Epidermal melanocyte (primary cell): Measurements from ENCODE around the gene SMPD4.
A peak's percentile ranks its signal among the peaks of the same experiment; 100 is the strongest.
"Not testable (repeated sequence)": the region's sequence is repeated elsewhere in the genome, so short reads cannot be mapped to it uniquely, and the experiment has no call there.

Source experiments
- DNase-seq: peaks from one replicate; pipeline ENCODE4 v3.0.0; 2011; ENCODE audit warnings: low spot score; ENCODE audit not compliant: insufficient read length

The SMPD4 gene

GRCh38 chr2:130157825-130158514, 23.4 kb downstream of the SMPD4 start:
- not testable (repeated sequence) for DNase-seq

GRCh38 chr2:130157354-130157753, 24.0 kb downstream of the SMPD4 start:
- peak; percentile 33 for DNase-seq

DNA sequence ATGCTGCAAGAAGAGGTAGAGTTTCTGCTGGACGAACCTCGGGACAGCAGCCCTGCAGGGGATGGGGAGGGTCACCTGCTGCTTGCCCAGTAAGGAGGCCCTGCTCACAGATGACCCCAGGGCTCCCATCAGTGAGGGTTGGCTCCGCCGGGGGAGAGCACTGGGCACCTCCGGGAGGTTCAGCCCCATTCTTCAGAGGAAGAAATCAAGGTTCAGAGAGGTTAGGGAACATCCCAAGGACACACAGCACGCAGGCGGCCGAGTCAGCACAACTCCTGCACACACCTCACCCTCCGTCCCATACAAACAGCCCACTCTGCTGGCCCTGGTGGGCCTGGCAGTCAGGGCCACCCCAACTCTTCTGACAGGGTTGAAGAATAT, 24.8 kb downstream of the SMPD4 start:
- DNase-seq: no peak

DNA sequence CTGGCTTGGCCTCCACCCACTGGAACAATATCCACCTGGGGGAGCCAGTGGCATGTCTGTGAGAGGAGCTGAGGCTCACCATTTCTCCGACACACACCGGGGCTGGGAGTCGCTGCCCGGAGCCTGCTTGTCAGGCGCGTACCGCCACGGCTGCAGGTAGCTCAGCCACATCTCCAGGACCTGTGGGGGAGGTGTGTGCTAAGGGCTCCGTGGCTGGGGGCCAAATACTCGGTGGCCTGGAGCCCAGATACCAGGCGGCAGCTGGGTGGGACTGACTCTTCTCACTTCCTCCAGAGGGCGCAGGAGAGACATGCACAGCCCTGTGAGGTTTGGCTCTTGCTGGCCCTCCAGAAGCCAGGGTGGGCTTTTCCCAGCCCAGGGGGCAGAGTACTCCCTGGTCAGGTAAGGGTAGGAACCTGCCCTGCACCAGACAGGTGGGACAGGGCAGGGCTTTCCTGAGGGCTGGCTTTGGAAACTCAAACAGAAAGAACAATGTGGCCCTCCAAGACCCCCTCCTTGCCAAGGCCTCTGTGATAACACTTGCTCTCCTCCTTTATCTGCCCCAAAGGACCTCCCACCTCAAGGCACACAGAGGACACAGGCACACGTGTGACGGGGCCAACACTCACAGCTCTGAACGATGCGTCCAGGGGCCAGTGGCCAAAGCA, 25.3 kb downstream of the SMPD4 start:
- not testable (repeated sequence) for DNase-seq

GRCh38 chr2:130154773-130155765, 26.3 kb downstream of the SMPD4 start:
- DNase-seq: no peak

GRCh38 chr2:130154423-130154770, 27.0 kb downstream of the SMPD4 start:
- not testable (repeated sequence) for DNase-seq

- not testable (repeated sequence) for DNase-seq
Observed at GRCh38 chr2:130153721-130154422, 27.5 kb downstream of the SMPD4 start.

DNA sequence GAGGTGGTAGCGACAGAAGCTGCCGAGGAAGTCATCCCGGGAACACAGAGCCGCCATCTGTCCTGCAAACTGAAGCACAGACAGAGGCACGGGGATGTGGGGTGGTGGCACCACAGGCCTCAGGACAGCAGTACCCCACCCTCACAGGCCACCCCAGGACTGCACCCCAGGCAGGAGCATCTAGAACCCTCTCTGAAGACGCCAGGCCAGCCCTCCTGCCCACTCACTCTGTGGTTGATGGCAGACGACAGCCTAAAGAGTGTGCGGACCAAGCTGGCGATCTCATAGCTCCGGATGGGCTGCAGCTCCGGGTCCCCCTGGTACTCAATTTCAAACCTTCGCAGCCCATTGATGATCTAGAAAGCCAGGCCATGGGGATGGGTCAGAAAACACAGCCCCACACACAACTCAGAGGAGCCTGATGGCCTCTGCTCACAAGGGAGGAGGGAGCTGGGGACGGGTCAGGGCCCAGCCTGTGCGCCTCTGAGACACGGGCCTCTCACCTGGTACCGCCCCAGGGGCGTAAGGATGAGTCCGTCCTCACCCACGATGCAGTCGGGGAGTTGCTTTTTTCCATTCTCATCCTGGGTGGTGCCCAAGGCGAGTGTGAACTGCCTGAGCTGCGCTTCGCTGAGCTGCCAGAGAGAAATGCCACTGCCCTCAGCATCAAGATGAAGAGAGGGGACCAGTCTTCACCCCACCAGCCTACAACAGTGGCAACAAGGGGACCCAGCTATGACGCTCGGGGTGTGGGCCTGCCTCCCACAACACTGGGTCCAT, 28.4 kb downstream of the SMPD4 start:
- DNase-seq: no peak

DNA sequence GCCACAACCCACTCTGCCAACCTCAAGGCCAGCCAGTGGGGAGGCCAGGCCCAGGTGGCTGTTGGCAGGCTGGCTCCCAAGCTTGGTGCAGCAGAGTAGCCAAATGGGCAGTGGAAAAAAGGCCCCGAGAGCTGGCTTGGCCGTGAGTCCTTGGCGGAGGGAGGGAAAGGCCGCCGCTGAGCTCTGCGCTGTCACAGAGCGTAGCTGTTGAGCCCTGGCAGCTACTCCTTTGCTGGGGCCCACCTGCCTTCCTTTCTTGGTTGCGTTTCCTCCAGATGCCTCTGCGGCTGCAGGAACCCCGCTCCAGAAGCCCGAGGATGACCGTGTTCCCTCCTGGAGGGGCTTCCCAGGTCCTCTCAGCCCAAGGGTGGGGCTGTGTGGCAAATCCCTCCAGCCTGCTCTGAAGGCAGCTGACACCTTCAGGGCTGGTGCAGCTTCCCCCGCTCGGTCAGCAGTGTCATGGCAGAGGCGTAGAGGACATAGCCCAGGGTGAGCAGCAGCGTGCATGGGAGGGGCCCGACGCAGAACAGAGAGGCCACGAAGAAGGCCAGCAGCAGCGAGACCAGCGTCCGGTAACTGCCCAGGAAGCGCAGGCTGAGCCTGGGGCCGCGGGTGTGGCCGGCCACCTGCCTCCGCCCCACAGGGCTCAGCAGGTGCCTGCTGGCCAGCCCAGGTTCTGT, 29.1 kb downstream of the SMPD4 start:
- DNase-seq: not testable (repeated sequence)

DNA sequence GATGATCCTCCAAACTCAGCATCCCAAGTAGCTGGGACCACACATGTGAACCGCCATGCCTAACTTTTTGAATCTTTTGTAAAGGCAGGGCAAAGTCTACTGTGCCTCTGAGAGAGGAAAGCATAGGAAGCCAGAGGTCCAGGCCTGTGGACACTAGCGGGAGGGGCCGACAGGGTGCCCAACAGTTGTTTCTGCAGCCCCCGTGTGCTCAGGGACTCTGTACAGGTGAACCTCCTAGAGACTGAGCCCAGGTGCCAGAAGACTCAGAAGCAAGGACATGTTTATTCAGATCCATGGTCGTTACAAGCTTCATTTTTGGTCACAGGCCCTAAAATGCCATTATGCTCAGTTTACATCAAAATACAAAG, 30.3 kb downstream of the SMPD4 start:
- not testable (repeated sequence) for DNase-seq

DNA sequence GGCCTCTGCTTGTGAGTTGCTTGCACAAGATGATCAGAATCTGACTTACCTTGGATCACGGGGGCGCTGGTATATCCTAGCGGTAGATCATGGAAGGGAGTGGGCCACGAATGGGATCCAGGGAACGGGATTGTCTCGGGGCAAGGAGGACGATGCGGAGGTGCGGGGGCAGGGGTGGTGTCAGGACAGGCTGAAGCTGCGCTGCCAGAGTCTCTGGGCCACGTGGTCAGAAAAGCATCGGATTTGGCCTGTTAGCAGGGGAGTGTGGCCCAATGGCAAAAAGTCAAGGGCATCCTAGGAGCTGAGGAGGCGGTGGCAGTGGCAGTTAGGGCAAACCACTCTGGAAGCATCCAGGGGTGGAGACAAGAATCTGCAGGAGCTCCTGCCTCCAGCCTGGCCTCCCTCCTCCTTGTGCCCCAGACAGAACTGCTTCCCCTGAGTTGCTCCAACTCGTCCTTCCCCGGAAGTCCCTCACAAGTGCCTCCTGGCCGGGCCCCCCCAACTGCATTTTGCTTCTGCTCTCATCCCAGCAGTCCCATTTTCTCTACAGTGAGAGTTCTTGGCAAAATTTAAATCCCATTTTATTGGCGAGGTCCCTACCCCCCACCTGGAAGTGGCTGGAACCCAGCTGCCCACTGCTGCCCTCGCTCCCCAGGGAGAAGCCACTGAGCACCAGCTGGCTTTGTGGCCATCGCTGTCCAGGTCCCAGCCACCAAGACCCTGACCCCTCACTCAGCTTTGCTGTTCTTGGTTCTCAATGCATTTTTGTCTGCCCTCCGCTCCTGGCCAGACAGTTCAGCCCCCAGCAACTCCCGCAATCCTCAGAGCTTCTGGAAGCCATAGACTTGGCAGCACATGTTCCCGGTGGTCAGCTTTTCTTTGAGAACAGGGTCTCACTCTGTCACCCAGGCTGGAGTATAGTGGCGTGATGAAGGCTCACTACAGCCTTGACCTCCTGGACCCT, 30.9 kb downstream of the SMPD4 start:
- DNase-seq: no peak

- not testable (repeated sequence) for DNase-seq
Observed at GRCh38 chr2:130148515-130148914, 32.9 kb downstream of the SMPD4 start.

GRCh38 chr2:130145006-130145414, 36.4 kb downstream of the SMPD4 start, which contains the start of gene CCDC74B:
Gene CCDC74B, minus strand, starts transcription at chr2:130145112. Its CDS starts 116 bp downstream, at chr2:130144996.
- not testable (repeated sequence) for DNase-seq

DNA sequence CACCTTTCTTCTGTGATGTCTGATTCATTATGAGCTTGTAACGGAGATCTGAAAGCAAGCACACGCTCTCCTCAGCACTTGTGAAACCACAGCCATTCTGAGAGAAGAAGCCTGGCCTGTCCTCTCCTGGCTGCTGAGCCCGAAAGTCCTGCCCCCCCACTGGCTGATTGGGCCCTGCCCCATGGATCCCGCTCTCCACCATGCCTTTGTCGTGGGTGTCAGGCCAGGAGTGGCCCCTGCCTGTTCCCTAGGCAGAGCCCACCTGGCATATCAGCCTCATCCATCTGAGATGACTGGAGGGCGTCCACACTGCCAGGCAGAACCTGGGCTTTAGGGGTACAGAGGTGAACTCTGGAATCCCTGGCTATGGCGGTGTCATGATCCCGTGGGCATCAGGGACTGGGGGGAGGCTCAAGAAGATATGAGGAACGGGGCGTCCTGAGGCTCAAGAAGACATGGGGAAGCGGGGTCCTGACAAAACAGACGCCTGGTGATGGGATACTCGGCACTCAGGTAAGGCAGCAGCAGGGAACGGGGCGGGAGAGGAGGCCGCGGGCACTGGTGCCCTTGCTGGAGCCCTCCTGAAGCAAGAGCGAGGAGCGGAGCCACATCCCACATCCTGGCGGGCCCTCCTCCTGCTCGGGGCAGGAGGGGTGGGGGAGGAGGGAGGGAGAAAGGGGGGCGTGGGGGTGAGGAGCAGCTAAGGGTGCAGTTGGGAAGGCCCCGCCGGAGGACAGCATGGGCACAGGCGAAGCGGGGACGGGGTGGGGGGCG, 37.9 kb downstream of the SMPD4 start:
- not testable (repeated sequence) for DNase-seq

DNA sequence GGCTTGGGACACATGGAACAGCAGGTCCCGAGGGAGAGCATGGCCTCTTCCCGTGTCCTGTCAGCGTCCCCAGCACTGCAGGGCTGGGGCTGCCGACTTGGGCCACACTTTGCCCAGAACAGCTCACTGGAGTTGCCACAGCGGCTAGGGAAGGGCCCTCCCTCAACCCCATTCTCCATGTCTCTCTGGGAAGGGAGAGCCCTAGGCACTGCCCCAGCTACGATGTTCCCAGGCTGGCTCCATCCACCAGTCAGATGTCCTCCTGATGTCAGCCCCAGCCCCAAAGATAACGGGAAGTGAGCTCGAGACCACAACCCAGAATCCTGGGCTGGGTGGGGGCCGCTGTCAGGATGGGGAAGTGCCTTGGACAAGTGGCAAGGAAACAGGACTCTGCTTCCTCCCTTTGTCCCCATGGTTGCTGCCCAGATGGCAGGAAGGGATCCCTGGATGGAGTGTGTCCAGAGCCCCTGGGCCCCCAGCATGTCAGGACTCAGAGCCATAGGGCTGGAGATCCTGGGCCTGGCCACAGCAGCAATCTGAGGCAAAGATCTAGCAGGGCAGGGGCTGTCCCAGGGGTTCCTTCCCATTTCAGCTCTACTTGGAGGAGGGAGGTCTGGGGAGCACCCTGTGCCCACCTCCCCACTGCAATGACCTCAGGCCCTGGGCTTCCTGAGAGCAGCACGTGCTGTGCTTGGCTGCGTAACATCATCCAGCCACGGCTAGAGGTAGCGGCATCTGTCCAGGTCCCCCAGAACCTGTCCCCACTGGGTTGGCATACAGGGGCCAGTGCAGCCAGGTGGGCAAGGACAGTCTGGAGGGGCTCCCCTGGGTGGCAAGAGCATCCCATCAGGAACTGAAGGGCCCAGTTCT, 38.8 kb downstream of the SMPD4 start:
- DNase-seq: not testable (repeated sequence)

DNA sequence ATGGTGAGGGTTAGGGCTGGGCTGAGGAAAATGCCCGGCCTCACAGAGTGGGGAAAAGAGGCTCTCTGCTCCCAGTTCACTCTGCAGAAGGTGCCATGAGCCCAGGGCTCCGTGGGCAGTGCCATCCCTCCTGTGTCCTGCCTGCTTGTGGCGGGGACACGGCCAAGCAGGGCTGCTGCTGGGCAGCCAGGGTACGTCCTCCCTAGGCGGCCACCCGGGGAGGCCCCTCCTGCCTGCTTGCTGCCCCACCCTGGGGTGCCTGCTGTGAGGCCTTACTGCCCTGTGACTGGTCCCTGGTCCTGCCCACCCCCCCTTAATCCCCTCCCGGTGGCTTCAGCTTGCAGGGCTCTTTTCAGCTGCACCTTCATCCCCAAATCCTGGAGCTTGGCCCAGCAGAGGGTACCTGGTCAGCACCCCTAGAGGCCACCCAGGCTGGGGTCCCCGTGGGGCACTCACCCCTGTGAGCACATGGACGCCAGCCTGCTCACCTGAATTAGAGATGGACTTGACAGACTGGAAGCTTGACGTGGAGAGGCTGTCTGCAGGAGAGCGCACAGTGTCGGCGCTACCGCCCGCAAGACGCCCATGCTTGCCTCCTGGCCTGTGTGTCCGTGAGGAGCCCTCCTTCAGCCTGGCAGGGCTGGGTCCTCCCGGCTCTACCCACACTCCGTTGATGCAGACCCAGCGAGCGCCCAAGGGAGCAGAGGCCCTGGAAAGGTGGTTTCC, 39.6 kb downstream of the SMPD4 start:
- DNase-seq: not testable (repeated sequence)
